IMR-90 (cell line): Measurements from ENCODE around the gene PNMA8B. TPM values are rescaled to one million over a fixed set of nuclear protein-coding genes. Genes with fewer than 3 reads are reported as not detected.

ENCODE experiments used
- ATAC-seq: fragments of 200-7000 bp; cut with Tn5 transposase; 2 replicates; pipeline ENCODE4 v1.9.1; 2020; ENCODE audit warnings: low read depth, mild to moderate bottlenecking, moderate library complexity
- Bru-seq: library from RNA; stranded (reverse); fragments of 400-500 nt; gene quantifications from one replicate; lab custom pipeline; 2021; lab: Mats Ljungman, UMichigan
- BruChase-seq, 2 experiments: library from RNA; stranded (reverse); fragments of 400-500 nt; gene quantifications; one replicate each; lab custom pipeline; 2021; lab: Mats Ljungman, UMichigan
- BruUV-seq: library from RNA; stranded (reverse); fragments of 400-500 nt; replicated peaks from 2 replicates; lab custom pipeline; 2021; lab: Mats Ljungman, UMichigan
- CTCF ChIA-PET: fragments of 300-600 bp; formaldehyde crosslinking; extraction: SDS; loops from one replicate; lab custom pipeline; 2021; ENCODE audit warnings: antibody characterized with exemption; lab: Yijun Ruan, JAX
- POLR2A ChIA-PET: fragments of 300-600 bp; sonication (Branson Sonifier 250); formaldehyde crosslinking; loops from one replicate; lab custom pipeline; 2022; ENCODE audit warnings: antibody characterized with exemption; ENCODE audit not compliant: unreplicated experiment; lab: Charles Lee
- DNase-seq: peaks from one replicate; pipeline ENCODE4 v3.0.0; 2013
- H2AFZ ChIP-seq: replicated peaks from 2 replicates; pipeline ENCODE3; 2013; ENCODE audit warnings: low read length, mild to moderate bottlenecking; ENCODE audit not compliant: poor library complexity
- H2AK5ac ChIP-seq: 2 replicates; pipeline ENCODE4 v1.6.1; 2013; ENCODE audit warnings: low read depth, low read length, inconsistent platforms
- H2AK9ac ChIP-seq: replicated peaks from 2 replicates; pipeline ENCODE3; 2013; ENCODE audit warnings: mild to moderate bottlenecking, low read depth, low read length, moderate library complexity; ENCODE audit not compliant: poor library complexity
- H2BK120ac ChIP-seq: 2 replicates; pipeline ENCODE4 v1.6.1; 2013; ENCODE audit warnings: low read depth, low read length, inconsistent platforms
- H2BK15ac ChIP-seq: 3 replicates; pipeline ENCODE4 v1.6.1; 2013; ENCODE audit warnings: low read depth, low read length, inconsistent platforms
- H2BK20ac ChIP-seq: 2 replicates; pipeline ENCODE4 v1.6.1; 2013; ENCODE audit warnings: low read depth, mild to moderate bottlenecking, inconsistent platforms, low read length, moderate library complexity
- H2BK5ac ChIP-seq: 2 replicates; pipeline ENCODE4 v1.6.1; 2013; ENCODE audit warnings: mild to moderate bottlenecking, low read depth, low read length, inconsistent platforms; ENCODE audit not compliant: poor library complexity, severe bottlenecking
- H3K14ac ChIP-seq: replicated peaks from 2 replicates; pipeline ENCODE4 v1.6.1; 2013; ENCODE audit warnings: low read depth, low read length, inconsistent platforms
- H3K18ac ChIP-seq: 2 replicates; pipeline ENCODE4 v1.6.1; 2013; ENCODE audit warnings: low read depth, low read length, control low read depth
- H3K23ac ChIP-seq: 2 replicates; pipeline ENCODE4 v1.6.1; 2013; ENCODE audit warnings: low read depth, low read length, inconsistent platforms
- H3K27ac ChIP-seq: 2 replicates; pipeline ENCODE4 v1.5.1; 2013; ENCODE audit warnings: mild to moderate bottlenecking, control low read depth, low read length; ENCODE audit not compliant: insufficient read depth
- H3K27me3 ChIP-seq: 2 replicates; pipeline ENCODE4 v1.6.1; 2013; ENCODE audit warnings: low read length; ENCODE audit not compliant: control insufficient read depth, insufficient read depth
- H3K36me3 ChIP-seq: 2 replicates; pipeline ENCODE4 v1.6.1; 2013; ENCODE audit warnings: low read length, mixed read lengths; ENCODE audit not compliant: control insufficient read depth, insufficient read depth
- H3K4ac ChIP-seq: 2 replicates; pipeline ENCODE4 v1.6.1; 2013; ENCODE audit warnings: low read depth, low read length, inconsistent platforms
- H3K4me1 ChIP-seq: 2 replicates; pipeline ENCODE4 v1.6.1; 2013; ENCODE audit warnings: low read length, mixed read lengths; ENCODE audit not compliant: control insufficient read depth, insufficient read depth
- H3K4me2 ChIP-seq: 2 replicates; pipeline ENCODE4 v1.6.1; 2013; ENCODE audit warnings: low read depth, mild to moderate bottlenecking, control low read depth, low read length, moderate library complexity
- H3K4me3 ChIP-seq: 2 replicates; pipeline ENCODE4 v1.5.1; 2013; ENCODE audit warnings: low read depth, mild to moderate bottlenecking, control low read depth, low read length, moderate library complexity; ENCODE audit not compliant: insufficient read depth
- H3K56ac ChIP-seq: 2 replicates; pipeline ENCODE4 v1.6.1; 2013; ENCODE audit warnings: low read length, inconsistent platforms; ENCODE audit not compliant: insufficient read depth; ENCODE audit errors: extremely low read depth
- H3K79me1 ChIP-seq, 2 experiments: 2 replicates each; pipeline ENCODE4 v1.6.1; 2013; ENCODE audit warnings: low read length in 2 of 2, inconsistent platforms in 1 of 2, low read depth in 1 of 2
- H3K9ac ChIP-seq: 2 replicates; pipeline ENCODE4 v1.6.1; 2013; ENCODE audit warnings: low read depth, low read length, control low read depth
- H3K9me1 ChIP-seq: 2 replicates; pipeline ENCODE4 v1.6.1; 2013; ENCODE audit warnings: low read length, inconsistent platforms; ENCODE audit not compliant: insufficient read depth
- H3K9me3 ChIP-seq: 2 replicates; pipeline ENCODE4 v1.6.1; 2013; ENCODE audit warnings: low read length; ENCODE audit not compliant: control insufficient read depth, insufficient read depth
- H4K20me1 ChIP-seq: 2 replicates; pipeline ENCODE4 v1.6.1; 2013; ENCODE audit warnings: low read length, inconsistent platforms; ENCODE audit not compliant: insufficient read depth
- H4K5ac ChIP-seq: 2 replicates; pipeline ENCODE4 v1.6.1; 2013; ENCODE audit warnings: mild to moderate bottlenecking, low read depth, low read length, control low read depth
- H4K8ac ChIP-seq, 2 experiments: 2 replicates each; pipeline ENCODE4 v1.6.1; 2013; ENCODE audit warnings: low read depth in 2 of 2, low read length in 2 of 2, control low read depth in 1 of 2, inconsistent platforms in 1 of 2
- H4K91ac ChIP-seq: 2 replicates; pipeline ENCODE4 v1.6.1; 2013; ENCODE audit warnings: low read depth, low read length, inconsistent platforms; ENCODE audit not compliant: insufficient read depth
- BHLHE40 ChIP-seq: fragments of 150-350 bp; IDR thresholded peaks from 2 replicates; pipeline ENCODE4 v1.6.1; 2016; ENCODE audit warnings: mild to moderate bottlenecking, low read depth, low read length
- MAFK ChIP-seq: IDR thresholded peaks from 2 replicates; pipeline ENCODE4 v1.6.1; 2012; ENCODE audit warnings: low read depth, low read length, improper control_type of control experiment
- MAZ ChIP-seq: IDR thresholded peaks from 2 replicates; pipeline ENCODE4 v1.6.1; 2012; ENCODE audit warnings: low read depth, mild to moderate bottlenecking, low read length, improper control_type of control experiment, moderate library complexity, borderline replicate concordance
- MXI1 ChIP-seq: IDR thresholded peaks from 2 replicates; pipeline ENCODE4 v1.6.1; 2012; ENCODE audit warnings: low read depth, mild to moderate bottlenecking, low read length, moderate library complexity, borderline replicate concordance
- POLR2A ChIP-seq: IDR thresholded peaks from 2 replicates; pipeline ENCODE4 v1.6.1; 2012; ENCODE audit warnings: mild to moderate bottlenecking, low read depth, low read length
- RAD21 ChIP-seq: IDR thresholded peaks from 2 replicates; pipeline ENCODE4 v1.6.1; 2012; ENCODE audit warnings: low read length, improper control_type of control experiment
- WGBS, 2 experiments: methylation state at CpG; one replicate each; pipeline versions ENCODE4 v1.1.5 to v1.1.7; 2013; ENCODE audit warnings: missing lambda C conversion rate in 2 of 2; ENCODE audit not compliant: insufficient read length in 1 of 2; ENCODE audit errors: extremely low coverage in 2 of 2; 5-methylcytosine and 5-hydroxymethylcytosine counted together
- dilution Hi-C: fragments of 300-500 bp; cut with HindIII; formaldehyde crosslinking; loops from one replicate; pipeline ENCODE4 v1.14.3; 2018; ENCODE audit warnings: low sequenced_read_pairs; ENCODE audit not compliant: unreplicated experiment
- in situ Hi-C: fragments of 300-500 bp; cut with MboI; formaldehyde crosslinking; loops from 3 replicates; pipeline ENCODE4 v1.14.3; 2019; ENCODE audit warnings: low sequenced_read_pairs, inconsistent platforms, mixed read lengths
- intact Hi-C: fragments of 100-400 bp; cut with micrococcal nuclease; formaldehyde crosslinking; loops from 2 replicates; pipeline ENCODE4 v1.10.0; 2022
- long read RNA-seq: library from polyadenylated mRNA; unstranded; transcript quantifications from one replicate; pipeline ENCODE4 v2.0.0, GENCODE V29; 2021; ENCODE audit not compliant: unreplicated experiment
- polyA plus RNA-seq, 3 experiments: library from polyadenylated mRNA; depleted of rRNA; stranded (reverse); fragments of >200 nt; gene quantifications; 2 replicates each; pipeline ENCODE4 v1.2.3, GENCODE V29; 2012; ENCODE audit warnings: low replicate concordance in 1 of 3
- total RNA-seq: library from RNA; depleted of rRNA; stranded (reverse); fragments of >200 nt; gene quantifications from 2 replicates; pipeline ENCODE4 v1.2.3, GENCODE V29; 2012; rRNA removed

PNMA8B gene
- total RNA-seq (under 0.01 and 0.18 TPM in 2 replicates), polyA plus RNA-seq (2012; rRNA removed) (0.11 and 0.12 TPM in 2 replicates), Bru-seq, nascent RNA (percentile 23 among the genes with signal in this experiment), BruChase-seq, experiment 1, labeled RNA remaining after a 6-hour chase (percentile 31 among the genes with signal in this experiment), BruChase-seq, experiment 2, labeled RNA remaining after a 2-hour chase (percentile 28 among the genes with signal in this experiment)
- polyA plus RNA-seq (2012; cell fraction: cytosol; rRNA removed): 0.22 and 0.24 TPM in 2 replicates
- 0.10 and 0.12 TPM in 2 replicates for polyA plus RNA-seq (2012; cell fraction: nucleus; rRNA removed; ENCODE audit: low replicate concordance)
- long read RNA-seq: 0 reads

DNA sequence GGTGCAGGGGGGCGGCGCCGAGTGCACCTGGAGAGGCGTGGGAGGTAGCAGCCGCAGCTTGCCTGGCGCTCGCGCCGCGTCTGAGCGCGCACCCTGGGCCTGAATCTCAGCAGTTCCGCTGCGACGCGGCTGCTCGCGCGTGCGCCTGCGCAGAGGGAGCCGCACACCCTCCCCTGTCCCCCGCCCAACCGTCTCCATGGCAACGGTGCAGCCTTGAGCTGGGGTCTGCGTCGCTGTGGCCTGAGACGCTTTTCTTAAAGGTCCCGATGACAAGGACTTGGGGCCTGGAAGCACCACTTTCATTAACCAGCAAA is at the start of gene PNMA8B:
PNMA8B (minus strand) TSS at position 82 of the 314 bp plus-strand sequence. CDS start 402 bp downstream, outside the sequence.
- in situ Hi-C loops (no loop called here), intact Hi-C loops (no loop called here), dilution Hi-C loops (no loop called here)
- peak within 1 kb of the TSS in 1 of 2 experiments; percentile 47; a peak in 1 of 4 replicates for H4K8ac ChIP-seq
- peak within 1 kb of the TSS; percentile 42 for H3K9ac ChIP-seq
- no peaks in the 10 kb centered on the region for H3K9me3 ChIP-seq
- no peak for TF ChIP-seq RAD21
- peak; percentile 55; the same call in 1 of the 2 replicates for TF ChIP-seq MAZ
- no peak for TF ChIP-seq POLR2A
- no peak for TF ChIP-seq BHLHE40
- TF ChIP-seq MXI1: no peak
- no peak for TF ChIP-seq MAFK
- H2AK9ac ChIP-seq: no peak within 1 kb of the TSS
- 24% methylated on average over 19 of the region's 29 CpGs; no CpG with 5 or more reads in 1 of the 2 experiments for WGBS, 2 experiments
- H2BK5ac ChIP-seq: no peak within 1 kb of the TSS
- H4K5ac ChIP-seq: peak within 1 kb of the TSS; percentile 34; the same call in 1 of the 2 replicates
- H3K18ac ChIP-seq: no peak within 1 kb of the TSS
- no TSS peak for BruUV-seq
- peak within 1 kb of the TSS; percentile 45 for H3K4me3 ChIP-seq
- H3K27ac ChIP-seq: no peak within 1 kb of the TSS
- no peak within 1 kb of the TSS for H4K91ac ChIP-seq
- no peaks in the 10 kb centered on the region for H4K20me1 ChIP-seq
- H3K4me1 ChIP-seq: no peaks in the 10 kb centered on the region
- ATAC-seq: peak; percentile 51
- H3K14ac ChIP-seq: no peak within 1 kb of the TSS
- H2BK120ac ChIP-seq: no peak within 1 kb of the TSS
- no peaks in the 10 kb centered on the region for H3K9me1 ChIP-seq
- no peak within 1 kb of the TSS for H3K23ac ChIP-seq
- CTCF ChIA-PET: interaction anchor here (1.1 kb wide), 2 partner anchors 9 to 20 kb away, joined by 3 to 4 read pairs; no protein-coding TSS in a partner anchor
- H2AFZ ChIP-seq: peak within 1 kb of the TSS; percentile 89
- POLR2A ChIA-PET: no interaction called here
- H3K4ac ChIP-seq: no peak within 1 kb of the TSS
- peak; percentile 27 for DNase-seq
- no peaks in the 10 kb centered on the region for H3K36me3 ChIP-seq
- no peak within 1 kb of the TSS for H3K56ac ChIP-seq
- H2BK15ac ChIP-seq: no peak within 1 kb of the TSS
- peak within 1 kb of the TSS; percentile 61; the same call in 1 of the 2 replicates for H3K4me2 ChIP-seq
- H2BK20ac ChIP-seq: no peak within 1 kb of the TSS
- H3K27me3 ChIP-seq: peaks cover 42% of the 10 kb centered on the region
- H3K79me1 ChIP-seq: no peaks in the 10 kb centered on the region
- no peak within 1 kb of the TSS for H2AK5ac ChIP-seq
